ENCODE data around the gene CCDC12.

Gene CCDC12

DNA sequence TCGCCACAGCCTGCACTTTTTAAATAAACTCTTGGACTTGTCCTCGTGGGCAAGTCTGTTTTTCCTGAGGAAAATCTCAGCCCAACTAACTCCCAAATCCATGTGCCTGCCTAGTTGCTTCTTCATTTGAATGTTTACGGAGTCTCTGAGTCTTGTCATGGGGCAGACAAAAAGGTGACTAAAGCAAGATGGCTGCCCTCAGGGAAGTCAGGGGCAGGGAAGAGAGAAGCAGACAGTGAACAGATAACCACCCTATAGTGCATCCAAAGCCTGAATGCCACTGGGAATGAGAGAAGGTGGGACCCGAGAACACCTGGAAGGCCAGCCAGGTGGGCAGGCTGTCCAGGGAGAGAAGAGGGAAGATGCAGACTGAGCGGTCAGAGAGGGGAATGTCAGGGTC, 21.4 kb downstream of the CCDC12 start:
- TF ChIP-seq, protein P1, sequence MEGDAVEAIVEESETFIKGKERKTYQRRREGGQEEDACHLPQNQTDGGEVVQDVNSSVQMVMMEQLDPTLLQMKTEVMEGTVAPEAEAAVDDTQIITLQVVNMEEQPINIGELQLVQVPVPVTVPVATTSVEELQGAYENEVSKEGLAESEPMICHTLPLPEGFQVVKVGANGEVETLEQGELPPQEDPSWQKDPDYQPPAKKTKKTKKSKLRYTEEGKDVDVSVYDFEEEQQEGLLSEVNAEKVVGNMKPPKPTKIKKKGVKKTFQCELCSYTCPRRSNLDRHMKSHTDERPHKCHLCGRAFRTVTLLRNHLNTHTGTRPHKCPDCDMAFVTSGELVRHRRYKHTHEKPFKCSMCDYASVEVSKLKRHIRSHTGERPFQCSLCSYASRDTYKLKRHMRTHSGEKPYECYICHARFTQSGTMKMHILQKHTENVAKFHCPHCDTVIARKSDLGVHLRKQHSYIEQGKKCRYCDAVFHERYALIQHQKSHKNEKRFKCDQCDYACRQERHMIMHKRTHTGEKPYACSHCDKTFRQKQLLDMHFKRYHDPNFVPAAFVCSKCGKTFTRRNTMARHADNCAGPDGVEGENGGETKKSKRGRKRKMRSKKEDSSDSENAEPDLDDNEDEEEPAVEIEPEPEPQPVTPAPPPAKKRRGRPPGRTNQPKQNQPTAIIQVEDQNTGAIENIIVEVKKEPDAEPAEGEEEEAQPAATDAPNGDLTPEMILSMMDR (conservative IDR thresholded peaks at IDR 0.05; ENCODE audit: low read depth, low read length): no peak
- H3K4me3 ChIP-seq (ENCODE audit: low read depth, low read length): no peak overlapping the region
- DNase-seq (ENCODE audit: low read depth): no peak

DNA sequence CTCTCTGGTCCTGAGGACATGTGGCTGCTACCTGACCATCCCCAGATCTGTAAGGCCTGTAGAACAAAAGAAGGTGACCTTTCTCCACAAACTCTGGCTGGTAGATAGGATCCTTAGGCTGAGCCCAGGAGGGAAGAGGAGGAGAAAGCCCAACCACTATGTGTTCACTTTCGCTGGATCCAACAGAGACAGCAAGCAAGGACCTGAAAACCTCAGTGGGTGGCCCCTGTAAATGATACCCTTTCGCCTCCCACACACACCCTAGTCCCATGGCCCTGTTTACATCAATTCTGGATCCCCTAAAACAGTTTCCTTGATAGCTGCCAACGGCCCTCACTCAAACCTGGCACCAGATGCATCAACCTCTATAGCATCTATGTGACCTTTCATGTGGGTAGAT, 22.4 kb downstream of the CCDC12 start:
- TF ChIP-seq, protein P1 (conservative IDR thresholded peaks at IDR 0.05; ENCODE audit: low read depth, low read length): no peak
- H3K4me3 ChIP-seq (ENCODE audit: low read depth, low read length): no peak overlapping the region
- DNase-seq (ENCODE audit: low read depth): no peak

DNA sequence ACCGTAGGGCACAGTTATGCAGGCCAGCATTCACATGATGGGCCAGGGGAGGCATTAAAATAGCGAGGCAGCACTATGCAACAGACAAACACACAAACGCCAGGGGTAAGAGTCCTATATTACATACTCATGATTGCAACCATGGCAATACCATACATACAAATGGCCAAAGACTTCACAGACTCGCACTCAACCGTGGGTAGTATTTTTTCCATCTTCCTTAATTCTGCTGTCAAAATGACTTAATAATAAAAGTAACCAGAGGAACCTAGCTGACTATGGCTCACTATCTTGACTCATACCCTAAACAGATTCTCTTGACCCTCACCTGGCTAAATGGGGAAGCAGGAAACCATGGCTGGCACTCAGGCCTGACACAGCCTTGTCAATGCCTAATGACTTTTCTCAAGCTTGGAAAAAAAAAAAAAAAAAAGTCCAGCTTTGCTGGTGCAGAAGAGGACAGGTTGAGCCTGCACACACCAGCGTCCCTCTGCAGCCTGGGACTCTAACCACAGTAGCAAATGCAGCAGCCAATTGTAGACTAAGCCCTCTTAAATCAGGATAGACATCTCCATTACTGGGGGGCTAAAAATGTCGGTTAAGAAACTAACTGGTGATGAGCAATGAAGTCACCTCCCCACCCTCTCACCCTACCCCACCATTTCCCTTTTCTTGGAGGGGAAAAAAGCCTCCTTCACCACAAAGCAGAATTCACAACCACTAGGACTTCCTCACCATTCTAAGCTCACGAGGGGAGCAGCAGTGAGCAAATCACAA, 23.1 kb downstream of the CCDC12 start:
- no peak for DNase-seq (ENCODE audit: low read depth)

DNA sequence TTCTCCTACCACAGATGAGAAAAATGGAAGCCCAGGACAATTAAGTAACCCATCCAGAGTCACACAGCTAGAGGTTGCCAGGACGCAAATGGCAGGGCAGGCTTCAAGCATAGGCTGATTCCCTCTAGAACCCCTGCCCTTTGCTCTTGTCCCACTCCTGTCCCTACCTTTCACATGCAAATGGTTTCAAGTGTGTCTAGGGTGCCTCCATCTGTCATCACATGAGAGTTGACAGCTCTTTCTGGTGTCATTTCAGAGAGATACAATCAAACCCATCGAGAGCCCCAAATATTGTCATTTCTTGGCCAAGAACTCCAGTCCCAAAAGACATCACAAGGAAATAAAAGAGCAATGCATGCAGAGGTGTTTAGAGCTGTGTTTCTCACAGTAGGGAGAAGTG, 23.7 kb downstream of the CCDC12 start:
- no peak for DNase-seq (ENCODE audit: low read depth)
- H3K4me3 ChIP-seq (ENCODE audit: low read depth, low read length): no peak overlapping the region
- TF ChIP-seq, protein P1 (conservative IDR thresholded peaks at IDR 0.05; ENCODE audit: low read depth, low read length): no peak

More for the DNA sequence above, 23.1 kb downstream of the CCDC12 start:
- TF ChIP-seq, protein P1 (conservative IDR thresholded peaks at IDR 0.05; ENCODE audit: low read depth, low read length): no peak
- no peak overlapping the region for H3K4me3 ChIP-seq (ENCODE audit: low read depth, low read length)

DNA sequence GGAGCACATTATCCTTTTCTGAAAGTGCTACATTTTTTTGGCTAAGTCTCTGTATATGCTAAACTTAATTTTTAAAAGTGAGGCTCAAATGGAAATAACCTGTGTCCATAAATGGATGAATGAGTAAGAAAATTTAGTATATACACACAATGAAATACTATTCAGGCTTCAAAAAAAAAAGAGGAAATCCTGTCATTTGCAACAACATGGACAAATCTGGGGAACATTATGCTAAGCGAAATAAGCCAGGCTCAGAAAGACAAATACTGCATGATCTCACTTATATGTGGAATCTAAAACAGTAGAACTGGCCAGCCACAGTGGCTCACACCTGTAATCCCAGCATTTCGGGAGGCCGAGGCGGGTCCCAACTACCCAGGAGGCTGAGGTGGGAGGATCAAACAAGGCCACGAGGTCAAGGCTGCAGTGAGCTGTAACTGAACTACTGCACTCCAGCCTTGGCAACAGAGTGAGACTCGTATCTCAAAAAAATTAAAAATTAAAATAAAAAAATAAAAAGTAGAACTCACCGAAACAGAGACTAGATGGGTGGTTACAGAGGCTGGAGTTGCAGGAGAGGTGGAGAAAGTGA, 25.8 kb downstream of the CCDC12 start:
- TF ChIP-seq, protein P1 (conservative IDR thresholded peaks at IDR 0.05; ENCODE audit: low read depth, low read length): no peak
- no peak for DNase-seq (ENCODE audit: low read depth)
- no peak overlapping the region for H3K4me3 ChIP-seq (ENCODE audit: low read depth, low read length)

DNA sequence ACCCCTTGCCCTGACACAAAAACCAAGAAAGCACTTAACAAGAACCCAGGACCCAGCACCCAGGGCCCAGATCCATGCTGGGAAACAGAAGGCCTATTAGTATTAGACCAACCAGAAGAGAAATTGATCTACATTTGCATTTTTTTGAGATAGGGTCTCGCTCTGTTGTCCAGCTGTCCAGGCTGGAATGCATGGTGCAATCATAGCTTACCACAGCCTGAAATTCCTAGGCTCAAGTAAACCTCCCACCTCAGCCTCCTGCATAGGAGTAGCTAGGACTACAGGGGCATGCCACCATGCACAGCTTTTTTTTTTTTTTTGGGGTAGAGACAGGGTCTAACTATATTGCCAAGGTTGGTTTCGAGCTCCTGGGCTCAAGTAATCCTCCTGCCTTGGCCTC, 26.4 kb downstream of the CCDC12 start:
- DNase-seq (ENCODE audit: low read depth): no peak
- H3K4me3 ChIP-seq (ENCODE audit: low read depth, low read length): no peak overlapping the region
- TF ChIP-seq, protein P1 (conservative IDR thresholded peaks at IDR 0.05; ENCODE audit: low read depth, low read length): no peak

All from choroid plexus epithelial cell (primary cell).